ENCODE results near the gene SLC16A13.
"Not testable (repeated sequence)": the region's sequence is repeated elsewhere in the genome, so short reads cannot be mapped to it uniquely, and the experiment has no call there.

The SLC16A13 gene

GRCh38 chr17:7035591-7036368 is at the start of gene SLC16A13:
SLC16A13 (plus strand) TSS chr17:7036015; CDS start chr17:7036383, 368 bp downstream.
- H3K27ac ChIP-seq: peak within 1 kb of the TSS; percentile 94
- H3K4me3 ChIP-seq: peak within 1 kb of the TSS; percentile 80
- no peaks in the 10 kb centered on the region for H4K20me1 ChIP-seq
- H3K4me1 ChIP-seq: peaks cover 68% of the 10 kb centered on the region
- peak within 1 kb of the TSS; percentile 99 for H3K4me2 ChIP-seq
- no peaks in the 10 kb centered on the region for H3K9me3 ChIP-seq
- peaks cover 3% of the 10 kb centered on the region; the same call in 1 of the 2 replicates for H3K27me3 ChIP-seq
- no peak for TF ChIP-seq Cebpa-rat (IDR thresholded peaks at IDR 0.05)
- no peaks in the 10 kb centered on the region for H3K36me3 ChIP-seq
- peak within 1 kb of the TSS; percentile 82 for H3K9ac ChIP-seq

- peaks cover 12% of the 10 kb centered on the region; the same call in 1 of the 2 replicates for H3K9me3 ChIP-seq
- H3K4me1 ChIP-seq: peaks cover 28% of the 10 kb centered on the region
- H3K4me2 ChIP-seq: no peak overlapping the region
- H3K27ac ChIP-seq: no peak overlapping the region
- H3K4me3 ChIP-seq: no peak overlapping the region
- TF ChIP-seq Cebpa-rat (IDR thresholded peaks at IDR 0.05): no peak
- H3K27me3 ChIP-seq: no peaks in the 10 kb centered on the region
- no peaks in the 10 kb centered on the region for H4K20me1 ChIP-seq
- H3K9ac ChIP-seq: no peak overlapping the region
- no peaks in the 10 kb centered on the region for H3K36me3 ChIP-seq
These were observed 49.1 kb upstream of the SLC16A13 start for GRCh38 chr17:6986676-6987075.

- Histone ChIP-seq H3K4me2 (no peak overlapping the region), H3K27me3 (no peaks in the 10 kb centered on the region), H3K4me3 (no peak overlapping the region), H3K4me1 (peaks cover 18% of the 10 kb centered on the region), H3K36me3 (0 out of 2 replicates have a peak, but pooled peaks cover under 1% of the 10 kb centered on the region), H3K9me3 (peaks cover 12% of the 10 kb centered on the region; the same call in 1 of the 2 replicates), H4K20me1 (no peaks in the 10 kb centered on the region), H3K27ac (no peak overlapping the region), H3K9ac (no peak overlapping the region)
- no peak for TF ChIP-seq Cebpa-rat (IDR thresholded peaks at IDR 0.05)
These were observed 46.0 kb upstream of the SLC16A13 start for GRCh38 chr17:6989779-6990178.

- peaks cover 10% of the 10 kb centered on the region; the same call in 1 of the 2 replicates for H3K9me3 ChIP-seq
- H3K36me3 ChIP-seq: peaks cover 35% of the 10 kb centered on the region
- H4K20me1 ChIP-seq, H3K9ac ChIP-seq, H3K4me3 ChIP-seq, H3K27me3 ChIP-seq: not testable (repeated sequence)
- H3K27ac ChIP-seq: 0 out of 2 replicates have a peak overlapping the region, but pooled peaks have one; percentile 7
- H3K4me2 ChIP-seq: peak overlapping the region; percentile 38
- H3K4me1 ChIP-seq: peaks cover 24% of the 10 kb centered on the region
These were observed 42.2 kb upstream of the SLC16A13 start for GRCh38 chr17:6993613-6994056.

GRCh38 chr17:6994118-6994598 is 41.7 kb upstream of the SLC16A13 start:
- Histone ChIP-seq H3K27ac (0 out of 2 replicates have a peak overlapping the region, but pooled peaks have one; percentile 7), H4K20me1 (no peaks in the 10 kb centered on the region), H3K9me3 (peaks cover 5% of the 10 kb centered on the region; the same call in 1 of the 2 replicates), H3K4me1 (peaks cover 24% of the 10 kb centered on the region), H3K9ac (no peak overlapping the region; the same call in 1 of the 2 replicates), H3K27me3 (no peaks in the 10 kb centered on the region), H3K36me3 (peaks cover 40% of the 10 kb centered on the region), H3K4me3 (no peak overlapping the region), H3K4me2 (peak overlapping the region; percentile 38)
- no peak for TF ChIP-seq Cebpa-rat (IDR thresholded peaks at IDR 0.05)

GRCh38 chr17:6994666-6995256 is 41.1 kb upstream of the SLC16A13 start:
- Histone ChIP-seq H3K4me1 (peaks cover 24% of the 10 kb centered on the region), H3K4me2 (peak overlapping the region; percentile 38; the same call in 1 of the 2 replicates), H3K36me3 (peaks cover 46% of the 10 kb centered on the region), H4K20me1 (no peaks in the 10 kb centered on the region; the same call in 1 of the 2 replicates), H3K27ac (no peak overlapping the region), H3K4me3 (no peak overlapping the region), H3K27me3 (no peaks in the 10 kb centered on the region), H3K9me3 (no peaks in the 10 kb centered on the region), H3K9ac (no peak overlapping the region)
- no peak for TF ChIP-seq Cebpa-rat (IDR thresholded peaks at IDR 0.05)

- no peaks in the 10 kb centered on the region for H3K9me3 ChIP-seq
- H3K4me3 ChIP-seq: no peak within 1 kb of the TSS
- H3K36me3 ChIP-seq: peaks cover 55% of the 10 kb centered on the region
- no peak within 1 kb of the TSS for H3K4me2 ChIP-seq
- no peak within 1 kb of the TSS for H3K27ac ChIP-seq
- no peak for TF ChIP-seq Cebpa-rat (IDR thresholded peaks at IDR 0.05)
- H4K20me1 ChIP-seq: peaks cover 6% of the 10 kb centered on the region; the same call in 1 of the 2 replicates
- H3K4me1 ChIP-seq: peaks cover 24% of the 10 kb centered on the region
- H3K9ac ChIP-seq: no peak within 1 kb of the TSS
- no peaks in the 10 kb centered on the region for H3K27me3 ChIP-seq
These were observed 40.1 kb upstream of the SLC16A13 start, which contains the start of gene ALOX12 for GRCh38 chr17:6995500-6996255. ALOX12 (plus strand) TSS chr17:6996049; CDS start chr17:6996118, 69 bp downstream.

GRCh38 chr17:6996256-6997011 is 39.4 kb upstream of the SLC16A13 start:
- Histone ChIP-seq H4K20me1 (peaks cover 6% of the 10 kb centered on the region; the same call in 1 of the 2 replicates), H3K9me3 (no peaks in the 10 kb centered on the region), H3K4me2 (no peak overlapping the region), H3K27me3 (no peaks in the 10 kb centered on the region), H3K36me3 (peaks cover 63% of the 10 kb centered on the region), H3K27ac (no peak overlapping the region), H3K4me3 (no peak overlapping the region), H3K9ac (no peak overlapping the region), H3K4me1 (peaks cover 24% of the 10 kb centered on the region)
- no peak for TF ChIP-seq Cebpa-rat (IDR thresholded peaks at IDR 0.05)

- Histone ChIP-seq H3K4me3 (no peak overlapping the region), H3K4me1 (peaks cover 24% of the 10 kb centered on the region), H3K27me3 (no peaks in the 10 kb centered on the region), H4K20me1 (peaks cover 9% of the 10 kb centered on the region), H3K27ac (no peak overlapping the region), H3K9ac (no peak overlapping the region), H3K9me3 (no peaks in the 10 kb centered on the region), H3K4me2 (no peak overlapping the region), H3K36me3 (peaks cover 70% of the 10 kb centered on the region)
- TF ChIP-seq Cebpa-rat (IDR thresholded peaks at IDR 0.05): no peak
These were observed 38.6 kb upstream of the SLC16A13 start for GRCh38 chr17:6997171-6997570.
